ENCODE results near the gene DHRSX.

Gene DHRSX

GRCh38 chrX:2503591-2504500, 3.1 kb upstream of the DHRSX start:
- no peak overlapping the region for H3K4me3 ChIP-seq (replicated peaks; ENCODE audit: low read depth, low read length)
- no peaks in the 10 kb centered on the region for H3K27me3 ChIP-seq (replicated peaks; ENCODE audit: control insufficient read depth, insufficient read depth, low read length)
- no peak for DNase-seq (ENCODE audit: extremely low read depth, insufficient read length)
- H3K36me3 ChIP-seq (ENCODE audit: control insufficient read depth, insufficient read depth, low read length) = no peaks in the 10 kb centered on the region; the same call in 1 of the 2 replicates
- TF ChIP-seq CTCF (IDR thresholded peaks at IDR 0.05; ENCODE audit: insufficient read depth, low read length, poor library complexity, severe bottlenecking) = no peak

GRCh38 chrX:2502668-2503519, 2.1 kb upstream of the DHRSX start:
- no peak overlapping the region for H3K4me3 ChIP-seq (replicated peaks; ENCODE audit: low read depth, low read length)
- TF ChIP-seq CTCF (IDR thresholded peaks at IDR 0.05; ENCODE audit: insufficient read depth, low read length, poor library complexity, severe bottlenecking) = no peak
- no peak for DNase-seq (ENCODE audit: extremely low read depth, insufficient read length)
- H3K27me3 ChIP-seq (replicated peaks; ENCODE audit: control insufficient read depth, insufficient read depth, low read length) = no peaks in the 10 kb centered on the region
- no peaks in the 10 kb centered on the region; the same call in 1 of the 2 replicates for H3K36me3 ChIP-seq (ENCODE audit: control insufficient read depth, insufficient read depth, low read length)

GRCh38 chrX:2502120-2502667, 1.4 kb upstream of the DHRSX start:
- Histone ChIP-seq H3K27me3 (replicated peaks; ENCODE audit: control insufficient read depth, insufficient read depth, low read length) (no peaks in the 10 kb centered on the region), H3K4me3 (replicated peaks; ENCODE audit: low read depth, low read length) (no peak overlapping the region), H3K36me3 (ENCODE audit: control insufficient read depth, insufficient read depth, low read length) (no peaks in the 10 kb centered on the region; the same call in 1 of the 2 replicates)
- DNase-seq (ENCODE audit: extremely low read depth, insufficient read length) = no peak
- no peak for TF ChIP-seq CTCF (IDR thresholded peaks at IDR 0.05; ENCODE audit: insufficient read depth, low read length, poor library complexity, severe bottlenecking)

DNA sequence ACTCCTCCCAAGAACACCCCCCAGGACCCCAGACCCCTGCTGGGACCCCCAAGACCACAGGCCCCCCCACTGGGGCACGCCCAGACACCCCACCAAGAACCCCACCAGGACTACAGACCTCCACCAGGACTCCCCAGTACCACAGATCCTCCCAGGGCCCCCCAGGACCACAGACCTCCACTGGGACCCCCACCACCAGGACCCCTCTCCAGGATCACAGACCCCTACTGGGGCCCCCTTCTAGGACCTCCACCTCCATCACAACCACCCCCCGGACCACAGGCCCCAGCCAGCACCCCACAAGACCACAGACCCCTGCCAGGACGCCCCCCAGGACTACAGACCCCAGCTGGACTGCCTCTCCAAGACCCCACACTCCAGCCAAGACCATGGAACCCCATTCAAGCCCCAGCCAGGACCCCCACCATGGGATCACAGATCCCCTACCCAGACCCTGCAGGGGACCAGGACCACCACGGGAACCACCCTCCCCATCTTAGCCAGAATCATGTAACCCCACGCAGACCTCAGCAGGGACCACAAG, 855 bp upstream of the DHRSX start:
- Histone ChIP-seq H3K27me3 (replicated peaks; ENCODE audit: control insufficient read depth, insufficient read depth, low read length) (no peaks in the 10 kb centered on the region), H3K36me3 (ENCODE audit: control insufficient read depth, insufficient read depth, low read length) (no peaks in the 10 kb centered on the region; the same call in none of the 2 replicates), H3K4me3 (replicated peaks; ENCODE audit: low read depth, low read length) (no peak overlapping the region; the same call in 1 of the 2 replicates)
- TF ChIP-seq CTCF (IDR thresholded peaks at IDR 0.05; ENCODE audit: insufficient read depth, low read length, poor library complexity, severe bottlenecking) = no peak
- no peak for DNase-seq (ENCODE audit: extremely low read depth, insufficient read length)

DNA sequence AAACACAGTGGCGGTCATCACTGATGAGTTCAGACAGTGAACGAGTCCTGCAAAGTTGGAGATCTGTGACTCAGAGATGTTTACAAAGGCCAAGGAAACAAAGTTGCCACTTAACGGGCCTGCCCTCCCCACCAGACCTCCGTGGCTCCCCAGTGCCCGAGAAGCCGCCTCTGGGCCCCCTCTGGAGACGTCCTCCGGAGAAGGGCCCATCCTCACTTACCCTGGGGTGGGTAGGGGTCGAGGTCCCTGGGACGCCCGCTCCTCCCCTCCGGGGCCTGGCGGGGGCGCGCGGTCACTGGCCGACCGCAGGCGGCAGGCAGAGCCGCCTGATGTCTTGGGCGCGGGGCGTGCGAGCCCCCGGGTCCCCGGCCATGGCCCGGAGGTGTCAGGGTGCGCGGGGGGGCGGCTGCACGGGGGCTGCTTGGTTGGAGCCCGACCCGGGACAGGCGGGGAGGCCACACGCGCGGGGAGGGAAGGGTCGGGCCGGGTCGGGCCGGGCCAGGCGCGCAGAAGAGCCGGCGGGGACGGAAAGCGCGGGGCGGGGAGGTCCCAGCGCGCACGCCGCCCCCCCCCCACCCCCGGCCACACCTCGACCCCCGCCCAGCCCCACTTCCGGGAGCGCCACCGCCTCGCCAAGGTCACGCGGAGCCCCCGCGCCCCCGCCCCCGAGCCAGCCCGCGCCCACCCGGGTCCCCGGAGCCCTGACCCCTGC, 529 bp downstream of the DHRSX start:
- peak; percentile 37 for TF ChIP-seq CTCF (IDR thresholded peaks at IDR 0.05; ENCODE audit: insufficient read depth, low read length, poor library complexity, severe bottlenecking)
- peak; percentile 62 for DNase-seq (ENCODE audit: extremely low read depth, insufficient read length)
- Histone ChIP-seq H3K36me3 (ENCODE audit: control insufficient read depth, insufficient read depth, low read length) (peaks cover 4% of the 10 kb centered on the region), H3K27me3 (replicated peaks; ENCODE audit: control insufficient read depth, insufficient read depth, low read length) (no peaks in the 10 kb centered on the region), H3K4me3 (replicated peaks; ENCODE audit: low read depth, low read length) (peak overlapping the region; percentile 88)
